ENCODE measurements around the gene HOXA7.

The HOXA7 gene

GRCh38 chr7:27156508-27156898, at the start of gene HOXA7:
Gene HOXA7, minus strand, starts transcription at chr7:27156675. Its CDS starts 130 bp downstream, at chr7:27156545.
- no peak for DNase-seq

GRCh38 chr7:27205325-27206280, 49.1 kb upstream of the HOXA7 start:
- DNase-seq: no peak

GRCh38 chr7:27204851-27205322, 48.4 kb upstream of the HOXA7 start:
- DNase-seq: no peak

GRCh38 chr7:27203964-27204594, 47.6 kb upstream of the HOXA7 start:
- no peak for DNase-seq

- no peak for DNase-seq
Measured at GRCh38 chr7:27203365-27203953, 47.0 kb upstream of the HOXA7 start.

GRCh38 chr7:27202862-27203134, 46.3 kb upstream of the HOXA7 start:
- no peak for DNase-seq

- DNase-seq: no peak
Measured at GRCh38 chr7:27202018-27202861, 45.8 kb upstream of the HOXA7 start.

GRCh38 chr7:27201580-27202017, 45.1 kb upstream of the HOXA7 start:
- no peak for DNase-seq

- DNase-seq: no peak
Measured at GRCh38 chr7:27200761-27201579, 44.5 kb upstream of the HOXA7 start.

GRCh38 chr7:27199849-27200760, 43.6 kb upstream of the HOXA7 start, which contains the start of gene HOXA13:
Gene HOXA13, minus strand, starts transcription at chr7:27200091. Its CDS starts 14 bp downstream, at chr7:27200077.
- DNase-seq: no peak

- no peak for DNase-seq
Measured at GRCh38 chr7:27198871-27199801, 42.7 kb upstream of the HOXA7 start.

GRCh38 chr7:27198138-27198841, 41.8 kb upstream of the HOXA7 start:
- DNase-seq: no peak

GRCh38 chr7:27197137-27198042, 40.9 kb upstream of the HOXA7 start:
- DNase-seq: no peak

- peak in 44 of 51 donors; percentile 1 to 88 (median 44) for DNase-seq
Measured at GRCh38 chr7:27196287-27196767, 39.9 kb upstream of the HOXA7 start.

GRCh38 chr7:27194686-27195379, 38.4 kb upstream of the HOXA7 start:
- DNase-seq: no peak

GRCh38 chr7:27194002-27194352, 37.5 kb upstream of the HOXA7 start:
- DNase-seq: no peak

Measured in hypothalamus (tissue), 51 donors.